H9 (cell line): Measurements from ENCODE around the gene ABCF2. TPM values are rescaled to one million over a fixed set of nuclear protein-coding genes. Genes with fewer than 3 reads are reported as not detected.

ENCODE experiments used
- DNase-seq: peaks from one replicate; pipeline ENCODE4 v3.0.0-alpha.2; 2017
- H2AFZ ChIP-seq: one replicate; pipeline ENCODE4 v1.6.1; 2013; ENCODE audit warnings: mild to moderate bottlenecking, low read length, control low read depth, moderate library complexity
- H2AK5ac ChIP-seq: 2 replicates; pipeline ENCODE4 v1.6.1; 2013; ENCODE audit warnings: low read length, control low read depth, mixed read lengths; ENCODE audit not compliant: insufficient read length
- H2BK120ac ChIP-seq: one replicate; pipeline ENCODE4 v1.6.1; 2013; ENCODE audit warnings: low read depth, mild to moderate bottlenecking, low read length, control low read depth, inconsistent platforms; ENCODE audit not compliant: poor library complexity, severe bottlenecking
- H2BK12ac ChIP-seq: 2 replicates; pipeline ENCODE4 v1.6.1; 2013; ENCODE audit warnings: low read length, control low read depth, mixed read lengths, low read depth; ENCODE audit not compliant: insufficient read length
- H2BK15ac ChIP-seq: 2 replicates; pipeline ENCODE4 v1.6.1; 2013; ENCODE audit warnings: low read depth, low read length, control low read depth
- H2BK20ac ChIP-seq: one replicate; pipeline ENCODE4 v1.6.1; 2013; ENCODE audit warnings: low read depth, mild to moderate bottlenecking, low read length, control low read depth, inconsistent platforms; ENCODE audit not compliant: poor library complexity, severe bottlenecking
- H2BK5ac ChIP-seq: 2 replicates; pipeline ENCODE4 v1.6.1; 2013; ENCODE audit warnings: low read length, control low read depth, mixed read lengths; ENCODE audit not compliant: insufficient read length
- H3K14ac ChIP-seq: 2 replicates; pipeline ENCODE4 v1.6.1; 2013; ENCODE audit warnings: low read length, control low read depth; ENCODE audit not compliant: insufficient read depth
- H3K18ac ChIP-seq: 2 replicates; pipeline ENCODE4 v1.6.1; 2013; ENCODE audit warnings: low read depth, mild to moderate bottlenecking, mixed read lengths, low read length, control low read depth; ENCODE audit not compliant: insufficient read length
- H3K23ac ChIP-seq: 2 replicates; pipeline ENCODE4 v1.6.1; 2013; ENCODE audit warnings: low read length, control low read depth, mixed read lengths, low read depth; ENCODE audit not compliant: insufficient read length
- H3K23me2 ChIP-seq: 2 replicates; pipeline ENCODE4 v1.6.1; 2013; ENCODE audit warnings: low read depth, mild to moderate bottlenecking, mixed read lengths, low read length, control low read depth; ENCODE audit not compliant: insufficient read length, poor library complexity, severe bottlenecking
- H3K27ac ChIP-seq: 2 replicates; pipeline ENCODE4 v1.5.1; 2013; ENCODE audit warnings: low read length, control low read depth, mixed read lengths, low read depth; ENCODE audit not compliant: insufficient read length
- H3K27me3 ChIP-seq: 2 replicates; pipeline ENCODE4 v1.6.1; 2013; ENCODE audit warnings: low read length, control low read depth, inconsistent platforms; ENCODE audit not compliant: insufficient read depth
- H3K4ac ChIP-seq: 2 replicates; pipeline ENCODE4 v1.6.1; 2013; ENCODE audit warnings: low read depth, mild to moderate bottlenecking, control low read depth, inconsistent platforms, low read length, moderate library complexity
- H3K4me1 ChIP-seq: 2 replicates; pipeline ENCODE4 v1.6.1; 2013; ENCODE audit warnings: low read length, control low read depth, inconsistent platforms; ENCODE audit not compliant: insufficient read depth
- H3K4me2 ChIP-seq: 2 replicates; pipeline ENCODE4 v1.6.1; 2013; ENCODE audit warnings: low read length, control low read depth, mixed read lengths; ENCODE audit not compliant: insufficient read length, insufficient read depth
- H3K56ac ChIP-seq: 2 replicates; pipeline ENCODE4 v1.6.1; 2013; ENCODE audit warnings: low read depth, mild to moderate bottlenecking, mixed read lengths, low read length, control low read depth; ENCODE audit not compliant: insufficient read length
- H3K79me1 ChIP-seq: 2 replicates; pipeline ENCODE4 v1.6.1; 2013; ENCODE audit warnings: low read depth, mild to moderate bottlenecking, moderate library complexity, low read length, control low read depth, inconsistent platforms; ENCODE audit not compliant: insufficient read depth, poor library complexity, severe bottlenecking
- H3K79me2 ChIP-seq: 2 replicates; pipeline ENCODE4 v1.6.1; 2013; ENCODE audit warnings: low read length, control low read depth, inconsistent platforms; ENCODE audit not compliant: insufficient read depth
- H3K9ac ChIP-seq: 2 replicates; pipeline ENCODE4 v1.6.1; 2013; ENCODE audit warnings: low read length, control low read depth, mixed read lengths; ENCODE audit not compliant: insufficient read length; ENCODE audit errors: extremely low read depth
- H3K9me3 ChIP-seq: one replicate; pipeline ENCODE4 v1.6.1; 2013; ENCODE audit warnings: low read depth, low read length, inconsistent platforms; ENCODE audit not compliant: control insufficient read depth
- H3T11ph ChIP-seq: one replicate; pipeline ENCODE4 v1.6.1; 2013; ENCODE audit warnings: mild to moderate bottlenecking, low read length, control low read depth, inconsistent platforms
- H4K20me1 ChIP-seq: one replicate; pipeline ENCODE4 v1.6.1; 2013; ENCODE audit not compliant: control insufficient read depth, insufficient read length, insufficient read depth
- H4K5ac ChIP-seq: 2 replicates; pipeline ENCODE4 v1.6.1; 2013; ENCODE audit warnings: low read depth, mild to moderate bottlenecking, mixed read lengths, low read length, control low read depth; ENCODE audit not compliant: insufficient read length
- H4K8ac ChIP-seq: replicated peaks from 2 replicates; pipeline ENCODE4 v1.6.1; 2013; ENCODE audit warnings: low read length, control low read depth, mixed read lengths, low read depth; ENCODE audit not compliant: insufficient read length
- H4K91ac ChIP-seq: 2 replicates; pipeline ENCODE4 v1.6.1; 2013; ENCODE audit warnings: low read depth, mild to moderate bottlenecking, moderate library complexity, mixed read lengths, low read length, control low read depth; ENCODE audit not compliant: insufficient read length
- H3K27ac Mint-ChIP-seq, 3 experiments: 2 replicates in 2 of 3; 3 replicates in 1 of 3; pipeline ENCODE4 v1.8.0; 2020 to 2021; ENCODE audit warnings: mixed read lengths in 3 of 3, mild to moderate bottlenecking in 1 of 3, moderate library complexity in 1 of 3
- H3K27me3 Mint-ChIP-seq: 2 replicates; pipeline ENCODE4 v1.8.0; 2021; ENCODE audit warnings: low read depth, mild to moderate bottlenecking, moderate library complexity, mixed read lengths
- H3K36me3 Mint-ChIP-seq, 3 experiments: 2 replicates in 2 of 3; 3 replicates in 1 of 3; pipeline ENCODE4 v1.8.0; 2020 to 2021; ENCODE audit warnings: low read depth in 3 of 3, mixed read lengths in 3 of 3; ENCODE audit not compliant: insufficient read depth in 1 of 3
- H3K4me1 Mint-ChIP-seq, 2 experiments: 2 replicates each; pipeline ENCODE4 v1.8.0; 2020; ENCODE audit warnings: mixed read lengths in 2 of 2
- H3K4me3 Mint-ChIP-seq, 2 experiments: 2 replicates in 1 of 2; 3 replicates in 1 of 2; pipeline ENCODE4 v1.8.0; 2020 to 2021; ENCODE audit warnings: mild to moderate bottlenecking in 2 of 2, mixed read lengths in 2 of 2, moderate library complexity in 1 of 2
- H3K9me3 Mint-ChIP-seq, 2 experiments: 2 replicates in 1 of 2; 3 replicates in 1 of 2; pipeline ENCODE4 v1.8.0; 2020; ENCODE audit warnings: mild to moderate bottlenecking in 2 of 2, mixed read lengths in 2 of 2, moderate library complexity in 1 of 2
- CTCF ChIP-seq: fragments of 200-600 bp; sonication (generic); conservative IDR thresholded peaks from 3 replicates; pipeline ENCODE4 v1.8.0; 2021; ENCODE audit warnings: antibody characterized with exemption, mild to moderate bottlenecking
- WGBS: extraction: QIAGEN DNeasy Blood & Tissue Kit; methylation state at CpG from one replicate; pipeline ENCODE4 v1.1.7; 2013; ENCODE audit warnings: missing lambda C conversion rate, low lambda C conversion rate, mixed read lengths; ENCODE audit not compliant: insufficient read length; ENCODE audit errors: extremely low coverage; 5-methylcytosine and 5-hydroxymethylcytosine counted together
- total RNA-seq: library from RNA; stranded (reverse); gene quantifications from 2 replicates; pipeline ENCODE4 v1.2.1, GENCODE V29; 2021

Gene ABCF2
- total RNA-seq, 1 experiment from 2014 or later, result 70.1 TPM

GRCh38 chr7:151251328-151251688 lies 24.3 kb upstream of the ABCF2 start:
- Mint-ChIP-seq H3K27me3 (peaks cover 86% of the 10 kb centered on the region), H3K9me3 (no peaks in the 10 kb centered on the region; a peak in 1 of 5 replicates), H3K36me3 (no peaks in the 10 kb centered on the region; a peak in 1 of 7 replicates), H3K4me3 (peak overlapping the region; percentile 58 to 75), H3K27ac (no peak overlapping the region), H3K4me1 (peaks cover 44 to 57% of the 10 kb centered on the region in 2 experiments)
- Histone ChIP-seq H3K14ac (peak overlapping the region; percentile 43; the same call in 1 of the 2 replicates), H3K18ac (no peak overlapping the region), H3K23me2 (peaks cover 22% of the 10 kb centered on the region), H3T11ph (no peak overlapping the region), H3K9ac (no peak overlapping the region), H3K79me2 (no peaks in the 10 kb centered on the region), H2BK120ac (no peak overlapping the region), H4K5ac (no peak overlapping the region), H3K56ac (no peak overlapping the region), H2BK5ac (no peak overlapping the region), H3K9me3 (no peaks in the 10 kb centered on the region), H4K91ac (no peak overlapping the region), H2BK20ac (no peak overlapping the region), H2BK12ac (no peak overlapping the region), H3K4ac (no peak overlapping the region), H3K4me2 (peak overlapping the region; percentile 71), H2AFZ (no peak overlapping the region), H4K20me1 (no peaks in the 10 kb centered on the region), H4K8ac (no peak overlapping the region), H3K23ac (no peak overlapping the region), H3K4me1 (peaks cover 7% of the 10 kb centered on the region; the same call in 1 of the 2 replicates), H3K79me1 (no peaks in the 10 kb centered on the region), H3K27ac (no peak overlapping the region), H3K27me3 (peaks cover 19% of the 10 kb centered on the region; the same call in 1 of the 2 replicates), H2BK15ac (no peak overlapping the region), H2AK5ac (no peak overlapping the region)
- no CpG with 5 or more reads among the region's 19 CpGs for WGBS
- no peak for DNase-seq
- no peak for TF ChIP-seq CTCF
